Loucy (cell line): ENCODE measurements around the gene CEP112.

Source experiments
- H2AFZ ChIP-seq: fragments of 200-600 bp; sonication (generic); 2 replicates; pipeline ENCODE4 v1.6.0; 2016; ENCODE audit warnings: antibody characterized with exemption, mild to moderate bottlenecking, low read length, moderate library complexity
- H3F3A ChIP-seq: fragments of 200-600 bp; 2 replicates; pipeline ENCODE4 v1.6.0; 2016; ENCODE audit warnings: antibody characterized with exemption, low read depth, mild to moderate bottlenecking
- H3K27me3 ChIP-seq: fragments of 200-600 bp; sonication (generic); 2 replicates; pipeline ENCODE4 v1.6.1; 2014; ENCODE audit warnings: low read length, mild to moderate bottlenecking; ENCODE audit not compliant: insufficient read depth, poor library complexity, severe bottlenecking
- H3K36me3 ChIP-seq: fragments of 200-600 bp; sonication (generic); 2 replicates; pipeline ENCODE4 v1.6.1; 2016; ENCODE audit warnings: low read length; ENCODE audit not compliant: insufficient read depth
- H3K4me1 ChIP-seq: fragments of 200-600 bp; sonication (generic); 2 replicates; pipeline ENCODE4 v1.5.1; 2014; ENCODE audit warnings: low read length, mild to moderate bottlenecking; ENCODE audit not compliant: insufficient read depth, poor library complexity, severe bottlenecking
- H3K4me2 ChIP-seq: fragments of 200-600 bp; sonication (generic); 2 replicates; pipeline ENCODE4 v1.6.0; 2014; ENCODE audit warnings: antibody characterized with exemption, low read length, low read depth, mild to moderate bottlenecking; ENCODE audit not compliant: poor library complexity, severe bottlenecking
- H3K4me3 ChIP-seq: fragments of 200-600 bp; sonication (generic); 2 replicates; pipeline ENCODE4 v1.5.1; 2014; ENCODE audit warnings: low read length, mild to moderate bottlenecking, mixed read lengths; ENCODE audit not compliant: poor library complexity, severe bottlenecking
- H3K79me2 ChIP-seq: fragments of 200-600 bp; sonication (generic); 2 replicates; pipeline ENCODE4 v1.6.1; 2014; ENCODE audit warnings: low read length; ENCODE audit not compliant: insufficient read depth
- H3K9ac ChIP-seq: fragments of 200-600 bp; sonication (generic); 2 replicates; pipeline ENCODE4 v1.6.0; 2014; ENCODE audit warnings: mild to moderate bottlenecking, low read depth, low read length, moderate library complexity; ENCODE audit not compliant: poor library complexity, severe bottlenecking
- H3K9me2 ChIP-seq: fragments of 200-600 bp; sonication (generic); replicated peaks from 2 replicates; pipeline ENCODE4 v1.6.1; 2016; ENCODE audit warnings: low read depth, low read length, mixed read lengths
- H3K9me3 ChIP-seq: fragments of 200-600 bp; sonication (generic); 2 replicates; pipeline ENCODE4 v1.6.1; 2014; ENCODE audit warnings: mild to moderate bottlenecking, antibody characterized with exemption, low read length, low read depth; ENCODE audit not compliant: insufficient read depth
- H4K20me1 ChIP-seq: fragments of 200-600 bp; sonication (generic); 2 replicates; pipeline ENCODE4 v1.6.0; 2014; ENCODE audit warnings: antibody characterized with exemption, low read length, mild to moderate bottlenecking; ENCODE audit not compliant: insufficient read depth, poor library complexity, severe bottlenecking
- CTCF ChIP-seq: fragments of 200-600 bp; sonication (generic); conservative IDR thresholded peaks from 2 replicates; pipeline ENCODE4 v1.5.1; 2014; ENCODE audit warnings: mild to moderate bottlenecking, antibody characterized with exemption, low read length
- EZH2phosphoT487 ChIP-seq: fragments of 200-600 bp; IDR thresholded peaks from 2 replicates; pipeline ENCODE4 v1.6.1; 2018; ENCODE audit warnings: antibody characterized with exemption, mild to moderate bottlenecking, moderate library complexity, borderline replicate concordance

Gene CEP112

GRCh38 chr17:65600518-65600917 is 591.4 kb downstream of the CEP112 start:
- no peak overlapping the region for H3K9ac ChIP-seq
- no peak overlapping the region for H3K4me3 ChIP-seq
- H3K27me3 ChIP-seq, result no peaks in the 10 kb centered on the region
- no peaks in the 10 kb centered on the region for H3K79me2 ChIP-seq
- H2AFZ ChIP-seq, result no peak overlapping the region
- H3F3A ChIP-seq, result no peaks in the 10 kb centered on the region
- no peaks in the 10 kb centered on the region for H3K9me2 ChIP-seq
- H3K4me2 ChIP-seq, result no peak overlapping the region
- H3K36me3 ChIP-seq, result no peaks in the 10 kb centered on the region
- H3K9me3 ChIP-seq, result no peaks in the 10 kb centered on the region
- no peak for TF ChIP-seq CTCF
- no peaks in the 10 kb centered on the region for H4K20me1 ChIP-seq
- no peaks in the 10 kb centered on the region for H3K4me1 ChIP-seq

- no peaks in the 10 kb centered on the region for H3K79me2 ChIP-seq
- no peak overlapping the region for H3K4me3 ChIP-seq
- no peaks in the 10 kb centered on the region for H3K9me2 ChIP-seq
- no peaks in the 10 kb centered on the region for H3K27me3 ChIP-seq
- H2AFZ ChIP-seq, result no peak overlapping the region
- H3F3A ChIP-seq, result no peaks in the 10 kb centered on the region
- H3K4me2 ChIP-seq, result no peak overlapping the region
- no peak overlapping the region for H3K9ac ChIP-seq
- TF ChIP-seq CTCF (no peak), EZH2phosphoT487 (no peak)
- no peaks in the 10 kb centered on the region for H3K36me3 ChIP-seq
- H3K4me1 ChIP-seq, result no peaks in the 10 kb centered on the region
- H3K9me3 ChIP-seq, result no peaks in the 10 kb centered on the region
- H4K20me1 ChIP-seq, result no peaks in the 10 kb centered on the region
Measured at GRCh38 chr17:65599650-65600049, 592.3 kb downstream of the CEP112 start.

- TF ChIP-seq EZH2phosphoT487 (no peak), CTCF (no peak)
- Histone ChIP-seq H3K9me2 (no peaks in the 10 kb centered on the region), H3F3A (no peaks in the 10 kb centered on the region), H3K9me3 (no peaks in the 10 kb centered on the region), H3K9ac (no peak overlapping the region), H3K27me3 (no peaks in the 10 kb centered on the region), H3K79me2 (no peaks in the 10 kb centered on the region), H3K36me3 (no peaks in the 10 kb centered on the region), H4K20me1 (no peaks in the 10 kb centered on the region), H2AFZ (no peak overlapping the region), H3K4me1 (no peaks in the 10 kb centered on the region), H3K4me3 (no peak overlapping the region), H3K4me2 (no peak overlapping the region)
Measured at GRCh38 chr17:65598746-65599145, 593.2 kb downstream of the CEP112 start.
